HCT116 (cell line): ENCODE results near the gene RYR2. TPM values are rescaled to one million over a fixed set of nuclear protein-coding genes. Genes with fewer than 3 reads are reported as not detected.

ENCODE experiments used
- ATAC-seq: fragments of 200-7000 bp; cut with Tn5 transposase; 2 replicates; pipeline ENCODE4 v1.9.1; 2020; ENCODE audit warnings: mild to moderate bottlenecking, moderate library complexity
- BruUV-seq: library from RNA; stranded (reverse); fragments of 400-500 nt; replicated peaks from 2 replicates; lab custom pipeline; 2021; lab: Mats Ljungman, UMichigan
- CTCF ChIA-PET: fragments of 300-600 bp; sonication (Branson Sonifier 250); formaldehyde crosslinking; loops from one replicate; lab custom pipeline; 2021; ENCODE audit warnings: antibody characterized with exemption; lab: Charles Lee
- POLR2A ChIA-PET: fragments of 300-600, 350-600 bp; sonication (Branson Sonifier 250); formaldehyde crosslinking; loops from one replicate; lab custom pipeline; 2021; ENCODE audit warnings: antibody characterized with exemption; lab: Charles Lee
- RAD21 ChIA-PET, 2 experiments: fragments of 300-600 bp; sonication (Branson Sonifier 250); formaldehyde crosslinking; loops; one replicate each; lab custom pipeline; 2023; ENCODE audit warnings: low total read pairs in 2 of 2; ENCODE audit not compliant: uncharacterized antibody in 2 of 2, unreplicated experiment in 2 of 2, low non-redundant PET in 1 of 2; lab: Charles Lee
- DNase-seq: peaks from one replicate; pipeline ENCODE4 v3.0.0-alpha.2; 2010; ENCODE audit warnings: low read depth, low spot score
- H2AFZ ChIP-seq: fragments of 200-600 bp; shearing (Covaris generic), sonication (generic); 2 replicates; pipeline ENCODE4 v1.6.1; 2017; ENCODE audit warnings: low read depth, mixed run types, mixed read lengths, antibody characterized with exemption, low read length; ENCODE audit not compliant: poor library complexity, severe bottlenecking
- H3K27ac ChIP-seq: 2 replicates; pipeline ENCODE4 v1.5.1; 2012; ENCODE audit warnings: low read depth, low read length
- H3K27me3 ChIP-seq: fragments of 200-600 bp; sonication (generic); 2 replicates; pipeline ENCODE4 v1.6.1; 2016; ENCODE audit warnings: mixed run types, low read length, mixed read lengths; ENCODE audit not compliant: insufficient read depth
- H3K36me3 ChIP-seq, 2 experiments: fragments of 200-500 bp in 1 of 2; fragments of 200-600 bp in 1 of 2; sonication (Bioruptor generic) in 1 of 2; sonication (generic) in 1 of 2; 2 replicates each; pipeline versions ENCODE4 v1.5.1 to v1.6.1; 2014 to 2016; ENCODE audit warnings: low read length in 2 of 2, inconsistent platforms in 1 of 2, mixed read lengths in 1 of 2, mixed run types in 1 of 2; ENCODE audit not compliant: insufficient read depth in 2 of 2, control insufficient read depth in 1 of 2
- H3K4me1 ChIP-seq, 2 experiments: fragments of 200-600 bp in 1 of 2; sonication (generic) in 1 of 2; 2 replicates each; pipeline versions ENCODE4 v1.5.1 to v1.6.1; 2012 to 2017; ENCODE audit warnings: low read length in 2 of 2, inconsistent platforms in 1 of 2, mild to moderate bottlenecking in 1 of 2, mixed read lengths in 1 of 2, mixed run types in 1 of 2, moderate library complexity in 1 of 2; ENCODE audit not compliant: insufficient read depth in 2 of 2, control insufficient read depth in 1 of 2
- H3K4me2 ChIP-seq: fragments of 200-600 bp; sonication (generic); 2 replicates; pipeline ENCODE4 v1.6.1; 2017; ENCODE audit warnings: mixed run types, low read length, mixed read lengths
- H3K4me3 ChIP-seq, 2 experiments: fragments of 200-600 bp in 1 of 2; sonication (generic) in 1 of 2; replicated peaks in 1 of 2; 2 replicates each; pipeline ENCODE4 v1.5.1; 2011 to 2016; ENCODE audit warnings: low read length in 2 of 2, control low read depth in 1 of 2, low read depth in 1 of 2, mild to moderate bottlenecking in 1 of 2, mixed read lengths in 1 of 2, mixed run types in 1 of 2
- H3K79me2 ChIP-seq: fragments of 200-600 bp; sonication (generic); 2 replicates; pipeline ENCODE4 v1.6.1; 2017; ENCODE audit warnings: mild to moderate bottlenecking, mixed run types, low read length, moderate library complexity, mixed read lengths; ENCODE audit not compliant: insufficient read depth
- H3K9ac ChIP-seq: fragments of 200-600 bp; sonication (generic); 2 replicates; pipeline ENCODE4 v1.6.1; 2016; ENCODE audit warnings: low read length, mixed read lengths
- H3K9me2 ChIP-seq: fragments of 200-600 bp; sonication (generic), shearing (Covaris generic); 2 replicates; pipeline ENCODE4 v1.6.1; 2017; ENCODE audit warnings: mixed run types, mild to moderate bottlenecking, moderate library complexity; ENCODE audit not compliant: insufficient read depth
- H3K9me3 ChIP-seq, 2 experiments: fragments of 200-500 bp in 1 of 2; fragments of 200-600 bp in 1 of 2; sonication (Bioruptor generic) in 1 of 2; sonication (generic) in 1 of 2; 2 replicates each; pipeline ENCODE4 v1.6.1; 2014 to 2017; ENCODE audit warnings: low read length in 2 of 2, mixed read lengths in 2 of 2, inconsistent platforms in 1 of 2, low read depth in 1 of 2, mild to moderate bottlenecking in 1 of 2, mixed run types in 1 of 2, moderate library complexity in 1 of 2; ENCODE audit not compliant: control insufficient read depth in 1 of 2, insufficient read depth in 1 of 2
- H4K20me1 ChIP-seq: fragments of 200-600 bp; sonication (generic), shearing (Covaris generic); 2 replicates; pipeline ENCODE4 v1.6.1; 2017; ENCODE audit warnings: mixed run types, mild to moderate bottlenecking, moderate library complexity; ENCODE audit not compliant: insufficient read depth
- ATF3 ChIP-seq: IDR thresholded peaks from 2 replicates; pipeline ENCODE4 v1.6.1; 2012
- POLR2A ChIP-seq: IDR thresholded peaks from 2 replicates; pipeline ENCODE4 v1.7.0; 2011; ENCODE audit warnings: borderline replicate concordance; ENCODE audit not compliant: insufficient read depth, insufficient read length; ENCODE audit errors: extremely low read depth
- TCF7L2 ChIP-seq: IDR thresholded peaks from 2 replicates; pipeline ENCODE4 v1.7.0; 2011; ENCODE audit warnings: borderline replicate concordance, inconsistent platforms; ENCODE audit not compliant: insufficient read depth, insufficient read length; ENCODE audit errors: extremely low read depth
- intact Hi-C: fragments of 100-400 bp; cut with micrococcal nuclease; formaldehyde crosslinking; loops from 2 replicates; pipeline ENCODE4 v1.10.0; 2022
- total RNA-seq: library from RNA; stranded (reverse); gene quantifications from one replicate; pipeline ENCODE4 v1.2.1, GENCODE V29; 2021; ENCODE audit not compliant: unreplicated experiment
- TF ChIP-seq, protein P1 (sequence below): IDR thresholded peaks from 2 replicates; pipeline ENCODE4 v1.6.1; 2011; ENCODE audit warnings: mild to moderate bottlenecking, low read length, moderate library complexity; ENCODE audit not compliant: insufficient replicate concordance; ENCODE audit errors: extremely low read depth
- TF ChIP-seq, protein P2 (sequence below), 3 experiments: fragments of 200-600 bp in 1 of 3; sonication (generic) in 1 of 3; IDR thresholded peaks in 2 of 3; conservative IDR thresholded peaks in 1 of 3; 2 replicates each; pipeline ENCODE4 v1.5.1; 2012 to 2017; ENCODE audit warnings: low read depth in 2 of 3, low read length in 2 of 3, antibody characterized with exemption in 1 of 3, borderline replicate concordance in 1 of 3, control low read depth in 1 of 3, mild to moderate bottlenecking in 1 of 3, mixed read lengths in 1 of 3, mixed run types in 1 of 3, moderate library complexity in 1 of 3; ENCODE audit not compliant: insufficient read depth in 1 of 3

Gene RYR2
- total RNA-seq, 1 experiment from 2014 or later = 0.02 TPM

DNA sequence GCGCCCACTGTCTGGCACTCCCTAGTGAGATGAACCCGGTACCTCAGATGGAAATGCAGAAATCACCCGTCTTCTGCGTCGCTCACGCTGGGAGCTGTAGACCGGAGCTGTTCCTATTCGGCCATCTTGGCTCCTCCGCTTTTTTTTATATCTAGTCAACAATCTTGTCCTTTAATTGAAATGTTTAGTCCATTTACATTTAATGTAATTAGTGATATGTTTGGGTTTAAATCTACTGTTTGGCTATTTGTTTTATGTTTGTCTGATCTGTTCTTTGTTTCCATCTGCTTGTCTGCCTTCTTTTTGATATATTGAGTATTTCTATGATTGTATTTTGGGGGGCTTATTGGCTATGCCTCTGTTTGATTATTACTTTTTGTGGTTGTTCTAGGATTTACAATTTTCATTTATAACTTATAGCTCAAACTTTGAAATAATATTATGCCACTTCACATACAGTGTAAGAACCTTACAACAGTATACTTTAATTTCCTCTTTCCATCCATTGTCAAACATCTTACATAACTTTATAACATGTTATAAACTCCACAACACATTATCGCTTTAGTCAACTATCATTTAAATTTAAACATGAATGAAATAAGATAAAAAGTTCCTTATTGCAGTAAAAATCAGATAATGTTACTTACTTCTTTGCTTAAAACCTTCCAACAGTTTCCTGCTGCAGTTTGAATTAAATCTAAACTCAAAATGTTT is 16.5 kb upstream of the RYR2 start:
- H3K27me3 ChIP-seq = no peaks in the 10 kb centered on the region
- no peaks in the 10 kb centered on the region for H4K20me1 ChIP-seq
- no TSS peak for BruUV-seq
- TF ChIP-seq ATF3 = no peak
- TF ChIP-seq, protein P1, sequence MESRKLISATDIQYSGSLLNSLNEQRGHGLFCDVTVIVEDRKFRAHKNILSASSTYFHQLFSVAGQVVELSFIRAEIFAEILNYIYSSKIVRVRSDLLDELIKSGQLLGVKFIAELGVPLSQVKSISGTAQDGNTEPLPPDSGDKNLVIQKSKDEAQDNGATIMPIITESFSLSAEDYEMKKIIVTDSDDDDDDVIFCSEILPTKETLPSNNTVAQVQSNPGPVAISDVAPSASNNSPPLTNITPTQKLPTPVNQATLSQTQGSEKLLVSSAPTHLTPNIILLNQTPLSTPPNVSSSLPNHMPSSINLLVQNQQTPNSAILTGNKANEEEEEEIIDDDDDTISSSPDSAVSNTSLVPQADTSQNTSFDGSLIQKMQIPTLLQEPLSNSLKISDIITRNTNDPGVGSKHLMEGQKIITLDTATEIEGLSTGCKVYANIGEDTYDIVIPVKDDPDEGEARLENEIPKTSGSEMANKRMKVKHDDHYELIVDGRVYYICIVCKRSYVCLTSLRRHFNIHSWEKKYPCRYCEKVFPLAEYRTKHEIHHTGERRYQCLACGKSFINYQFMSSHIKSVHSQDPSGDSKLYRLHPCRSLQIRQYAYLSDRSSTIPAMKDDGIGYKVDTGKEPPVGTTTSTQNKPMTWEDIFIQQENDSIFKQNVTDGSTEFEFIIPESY = no peak
- TF ChIP-seq TCF7L2 = no peak
- TF ChIP-seq, protein P2, sequence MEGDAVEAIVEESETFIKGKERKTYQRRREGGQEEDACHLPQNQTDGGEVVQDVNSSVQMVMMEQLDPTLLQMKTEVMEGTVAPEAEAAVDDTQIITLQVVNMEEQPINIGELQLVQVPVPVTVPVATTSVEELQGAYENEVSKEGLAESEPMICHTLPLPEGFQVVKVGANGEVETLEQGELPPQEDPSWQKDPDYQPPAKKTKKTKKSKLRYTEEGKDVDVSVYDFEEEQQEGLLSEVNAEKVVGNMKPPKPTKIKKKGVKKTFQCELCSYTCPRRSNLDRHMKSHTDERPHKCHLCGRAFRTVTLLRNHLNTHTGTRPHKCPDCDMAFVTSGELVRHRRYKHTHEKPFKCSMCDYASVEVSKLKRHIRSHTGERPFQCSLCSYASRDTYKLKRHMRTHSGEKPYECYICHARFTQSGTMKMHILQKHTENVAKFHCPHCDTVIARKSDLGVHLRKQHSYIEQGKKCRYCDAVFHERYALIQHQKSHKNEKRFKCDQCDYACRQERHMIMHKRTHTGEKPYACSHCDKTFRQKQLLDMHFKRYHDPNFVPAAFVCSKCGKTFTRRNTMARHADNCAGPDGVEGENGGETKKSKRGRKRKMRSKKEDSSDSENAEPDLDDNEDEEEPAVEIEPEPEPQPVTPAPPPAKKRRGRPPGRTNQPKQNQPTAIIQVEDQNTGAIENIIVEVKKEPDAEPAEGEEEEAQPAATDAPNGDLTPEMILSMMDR (IDR thresholded peaks at IDR 0.05 in 2 of 3, conservative IDR thresholded peaks at IDR 0.05 in 1 of 3; ENCODE audit: borderline replicate concordance in 1 of 3, insufficient read depth in 1 of 3, low read depth in 2 of 3, low read length in 2 of 3) = no peak
- no peak for TF ChIP-seq POLR2A
- ChIA-PET POLR2A (no interaction called here), RAD21 (no interaction called here), CTCF (no interaction called here)
- no peak overlapping the region for H3K4me2 ChIP-seq
- H3K9me3 ChIP-seq = no peaks in the 10 kb centered on the region
- H2AFZ ChIP-seq = no peak overlapping the region
- no peaks in the 10 kb centered on the region for H3K4me1 ChIP-seq
- H3K4me3 ChIP-seq = no peak overlapping the region
- H3K79me2 ChIP-seq = no peaks in the 10 kb centered on the region
- no peak for ATAC-seq
- H3K36me3 ChIP-seq = no peaks in the 10 kb centered on the region
- H3K9me2 ChIP-seq = no peaks in the 10 kb centered on the region
- intact Hi-C loops = no loop called here
- no peak for DNase-seq
- no peak overlapping the region for H3K27ac ChIP-seq
- no peak overlapping the region for H3K9ac ChIP-seq
